GM19397 (cell line): ENCODE results near the gene TENT5A.
"Not testable (repeated sequence)": the region's sequence is repeated elsewhere in the genome, so short reads cannot be mapped to it uniquely, and the experiment has no call there.

ENCODE experiments used
- ATAC-seq: cut with Tn5 transposase; IDR thresholded peaks from one replicate; pipeline ENCODE4 v1.9.1; 2021; ENCODE audit warnings: mild to moderate bottlenecking, moderate library complexity; ENCODE audit not compliant: unreplicated experiment

The TENT5A gene

GRCh38 chr6:81751388-81752083 lies 945 bp downstream of the TENT5A start:
- no peak for ATAC-seq

GRCh38 chr6:81750681-81751387 lies 1.6 kb downstream of the TENT5A start:
- ATAC-seq: no peak

DNA sequence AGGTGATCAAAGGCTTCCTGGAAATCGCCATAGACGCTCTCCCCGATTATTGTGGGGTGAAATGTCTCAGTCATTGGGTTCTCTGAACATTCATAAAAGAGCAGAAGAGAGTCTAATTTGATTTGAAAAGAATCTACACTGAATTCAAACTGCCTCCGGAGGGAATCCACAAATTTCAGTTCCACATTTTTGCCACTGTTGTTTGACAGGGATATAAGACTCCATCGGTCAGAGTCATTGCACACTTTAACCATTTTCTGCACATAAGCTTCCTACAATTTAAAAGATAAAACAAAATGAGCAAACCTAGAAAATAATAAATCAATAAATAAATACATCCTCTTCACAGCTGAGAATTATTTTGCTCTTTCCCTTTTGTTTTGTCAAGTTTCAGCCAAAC lies 2.3 kb downstream of the TENT5A start:
- ATAC-seq: no peak

GRCh38 chr6:81749707-81750106 lies 2.8 kb downstream of the TENT5A start:
- ATAC-seq: no peak

DNA sequence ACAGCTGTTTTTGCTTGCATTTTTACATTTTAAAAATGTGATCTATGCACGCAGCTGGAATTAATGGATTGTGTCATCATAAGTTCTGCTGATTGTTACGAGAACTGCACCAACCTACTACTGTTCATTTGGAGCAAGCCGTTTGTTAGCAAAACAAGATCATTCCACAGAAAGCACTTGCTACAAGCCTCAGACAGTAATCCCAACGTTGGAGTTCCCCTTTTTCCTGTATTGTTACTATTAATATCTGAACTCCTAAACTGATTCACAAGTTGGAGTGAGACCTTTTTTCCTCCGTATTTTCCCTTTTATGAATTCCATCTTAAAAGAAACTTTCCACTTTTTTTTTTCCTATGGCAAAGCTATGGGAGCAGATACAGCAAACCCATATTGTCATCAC lies 3.5 kb downstream of the TENT5A start:
- ATAC-seq: no peak

DNA sequence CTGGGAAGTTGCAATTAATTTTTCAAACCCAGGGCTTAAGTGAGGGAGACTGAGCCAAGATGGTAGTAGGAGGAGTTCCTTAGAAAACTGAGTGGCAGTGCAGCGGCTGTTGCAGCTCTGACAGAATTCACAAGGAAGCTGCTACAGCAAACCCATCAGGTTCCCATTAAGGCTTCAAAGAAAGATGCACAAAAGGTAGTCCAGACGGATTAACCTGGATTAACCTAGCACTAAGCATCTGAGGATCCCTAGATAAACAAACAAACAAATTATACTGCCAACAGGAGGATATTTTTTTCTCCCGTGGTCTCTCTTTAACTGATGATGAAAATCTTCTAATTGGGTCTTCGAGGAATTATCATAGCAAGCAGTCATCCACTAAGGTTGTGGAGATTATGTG lies 5.2 kb downstream of the TENT5A start:
- ATAC-seq: no peak

DNA sequence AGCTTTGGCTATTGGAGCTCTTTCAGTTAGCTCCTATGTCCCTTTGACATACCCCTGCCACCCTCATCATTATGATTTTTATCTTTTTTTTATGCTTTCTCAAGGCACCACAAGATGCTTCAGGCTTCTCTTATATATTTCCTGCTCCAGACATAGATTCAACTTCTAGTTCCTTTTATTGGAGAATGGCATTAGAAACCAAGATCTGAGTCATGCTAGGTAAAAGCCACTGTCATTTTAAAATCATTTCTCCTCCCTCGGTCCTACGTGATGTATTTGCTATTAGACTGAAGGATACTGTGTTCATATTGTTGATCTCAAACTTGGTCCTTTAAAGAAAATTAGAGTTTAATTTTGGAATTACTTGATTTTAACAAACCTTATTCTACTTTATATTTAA lies 8.3 kb downstream of the TENT5A start:
- ATAC-seq: no peak

- no peak for ATAC-seq
Measured at GRCh38 chr6:81743649-81744048, 8.8 kb downstream of the TENT5A start.

- ATAC-seq: no peak
Measured at GRCh38 chr6:81741689-81742088, 10.8 kb downstream of the TENT5A start.

GRCh38 chr6:81740591-81740990 lies 11.9 kb downstream of the TENT5A start:
- not testable (repeated sequence) for ATAC-seq

GRCh38 chr6:81739230-81740195 lies 13.0 kb downstream of the TENT5A start:
- no peak for ATAC-seq

DNA sequence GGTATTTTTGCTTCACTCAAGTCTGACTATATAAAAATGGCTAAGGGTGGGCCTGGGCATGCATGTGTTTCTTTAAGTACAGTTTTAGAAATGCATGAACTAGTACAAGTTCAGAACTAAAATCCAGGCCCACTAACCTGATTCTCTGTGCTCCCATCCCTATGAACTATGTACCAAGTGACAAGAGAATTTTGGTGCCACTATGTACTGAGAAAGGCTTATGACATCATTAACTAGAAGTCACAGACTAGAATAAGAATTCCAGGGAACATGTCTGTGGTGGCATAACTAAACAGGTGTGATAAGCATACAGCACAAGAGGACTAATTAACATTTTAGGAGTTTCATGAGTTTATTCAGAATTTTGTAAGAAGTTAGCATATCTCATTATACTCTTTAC lies 16.1 kb downstream of the TENT5A start:
- no peak for ATAC-seq

- ATAC-seq: no peak
Measured at GRCh38 chr6:81735756-81736380, 16.6 kb downstream of the TENT5A start.

- ATAC-seq: no peak
Measured at GRCh38 chr6:81734500-81735150, 17.9 kb downstream of the TENT5A start.

DNA sequence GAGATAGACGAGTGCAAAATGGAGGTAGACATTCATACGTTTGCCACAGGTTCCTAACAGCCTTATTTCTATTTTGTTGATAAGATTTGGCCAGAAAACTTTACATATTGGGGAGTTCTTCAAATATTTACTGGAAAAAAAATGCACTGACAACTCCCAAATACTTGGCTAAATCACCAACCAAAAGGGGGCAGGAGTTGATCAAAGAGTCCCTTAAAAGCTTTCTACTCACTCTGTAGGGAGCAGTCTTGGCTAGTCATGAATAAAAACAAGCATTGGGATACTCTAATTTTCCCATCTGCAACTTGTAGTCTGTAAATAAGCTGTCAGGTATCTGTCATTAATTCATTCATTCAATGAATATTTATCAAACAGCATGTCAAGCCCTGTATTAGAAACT lies 18.4 kb downstream of the TENT5A start:
- no peak for ATAC-seq

- ATAC-seq: no peak
Measured at GRCh38 chr6:81731814-81732213, 20.7 kb downstream of the TENT5A start.

DNA sequence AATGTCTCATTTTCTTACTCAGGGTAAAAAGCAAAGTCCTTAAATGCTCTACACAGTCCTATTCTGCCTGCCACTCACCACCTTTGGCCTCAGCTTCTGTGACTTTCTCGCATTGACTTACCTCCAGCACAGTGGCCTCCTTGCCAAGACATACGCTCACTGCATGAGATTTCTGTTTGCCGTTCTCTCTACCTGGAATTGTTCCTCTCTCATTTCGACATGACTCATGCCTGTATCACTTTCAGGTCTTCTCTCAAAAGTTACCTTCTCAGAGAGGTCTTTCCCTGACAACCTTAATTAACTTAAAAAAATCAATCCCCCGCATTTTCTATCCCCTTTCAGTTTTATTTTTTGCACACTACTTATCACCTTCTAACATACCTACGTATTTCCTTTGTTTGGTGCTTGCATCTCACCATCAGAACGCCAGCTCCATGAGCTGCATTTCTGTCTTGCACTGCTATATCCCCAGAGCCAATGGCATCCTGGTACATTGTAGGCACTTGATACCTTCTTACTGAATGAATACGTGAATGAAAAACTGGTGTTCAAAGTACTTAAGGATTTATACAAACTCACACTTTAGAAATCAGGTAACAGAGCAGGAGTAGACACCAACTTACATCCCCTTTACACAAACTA lies 24.5 kb downstream of the TENT5A start:
- no peak for ATAC-seq

GRCh38 chr6:81725127-81725526 lies 27.4 kb downstream of the TENT5A start:
- no peak for ATAC-seq

DNA sequence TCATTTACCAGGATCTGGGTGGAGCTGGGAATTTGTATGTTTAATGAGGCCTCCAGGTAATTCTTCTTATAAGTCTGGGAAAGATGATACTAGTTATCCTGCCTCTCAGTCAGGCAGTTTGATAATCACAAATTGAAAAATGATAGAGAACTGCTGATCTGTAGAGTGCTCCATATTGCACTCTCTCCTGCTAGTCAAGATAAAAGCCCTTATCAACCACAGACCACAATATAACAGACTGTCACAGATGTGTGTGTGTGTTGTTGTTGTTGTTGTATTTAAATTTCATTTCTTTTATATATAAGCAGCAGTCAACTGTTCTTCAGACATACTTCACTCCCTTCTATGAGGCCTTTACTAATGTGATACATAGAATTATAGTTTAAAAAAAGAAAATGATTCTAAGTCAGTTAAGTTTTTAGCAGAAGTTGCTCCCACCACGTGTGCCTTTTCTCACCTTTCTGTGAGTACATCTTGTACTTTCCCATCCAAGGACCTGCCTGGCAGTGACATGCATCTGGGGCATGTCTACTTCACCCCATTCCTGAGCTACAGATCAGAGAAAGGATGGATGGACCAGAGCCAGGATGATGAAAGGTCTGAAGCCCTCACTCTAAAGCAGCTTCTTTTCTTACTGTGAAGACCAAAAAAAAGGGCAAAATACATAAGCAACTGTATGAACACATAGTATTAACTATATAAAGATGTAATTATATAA lies 29.8 kb downstream of the TENT5A start:
- ATAC-seq: no peak
